Measurements from ENCODE around the gene XXYLT1.
A peak's percentile ranks its signal among the peaks of the same experiment; 100 is the strongest.
"Not testable (repeated sequence)": the region's sequence is repeated elsewhere in the genome, so short reads cannot be mapped to it uniquely, and the experiment has no call there.

Gene XXYLT1

DNA sequence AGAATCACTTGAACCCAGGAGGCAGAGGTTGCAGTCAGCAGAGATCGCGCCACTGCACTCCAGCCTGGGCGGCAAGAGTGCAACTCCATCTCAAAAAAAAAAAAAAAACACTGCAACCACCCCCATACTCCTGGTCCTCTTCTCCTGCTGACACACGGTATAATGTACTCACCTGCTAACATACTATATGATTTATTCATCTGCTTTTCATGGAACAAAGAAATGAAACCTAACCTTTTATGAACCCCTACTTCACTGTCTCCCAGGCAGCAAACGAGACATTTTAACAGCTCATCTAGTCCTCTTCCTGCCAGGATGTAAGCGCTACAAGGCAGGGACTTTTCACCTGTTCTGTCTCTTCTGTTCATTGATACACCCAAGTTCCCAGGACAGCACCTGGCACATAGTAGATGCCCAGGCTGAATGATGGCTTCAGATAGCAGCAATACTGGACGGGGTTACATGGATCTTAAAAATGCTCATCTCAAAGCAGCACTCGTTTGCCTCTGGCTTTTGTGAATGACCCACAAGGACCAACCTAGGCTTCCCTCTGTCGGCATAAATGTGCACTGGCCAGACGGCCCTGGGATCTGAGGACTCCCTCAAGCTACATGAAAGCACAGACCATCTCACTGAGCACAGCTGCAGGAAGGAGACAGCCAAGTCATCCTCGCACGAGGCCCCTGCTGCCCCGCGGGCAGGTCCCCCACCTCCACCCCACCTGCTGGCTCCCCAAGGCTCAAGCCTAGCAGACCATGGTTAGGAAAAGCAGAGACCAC, 20.3 kb downstream of the XXYLT1 start:
- DNase-seq: peak; percentile 54

- no peak for DNase-seq
Observed at GRCh38 chr3:195249858-195250464, 21.0 kb downstream of the XXYLT1 start.

- DNase-seq: no peak
Observed at GRCh38 chr3:195249057-195249770, 21.7 kb downstream of the XXYLT1 start.

GRCh38 chr3:195248281-195248680, 22.7 kb downstream of the XXYLT1 start:
- no peak for DNase-seq

DNA sequence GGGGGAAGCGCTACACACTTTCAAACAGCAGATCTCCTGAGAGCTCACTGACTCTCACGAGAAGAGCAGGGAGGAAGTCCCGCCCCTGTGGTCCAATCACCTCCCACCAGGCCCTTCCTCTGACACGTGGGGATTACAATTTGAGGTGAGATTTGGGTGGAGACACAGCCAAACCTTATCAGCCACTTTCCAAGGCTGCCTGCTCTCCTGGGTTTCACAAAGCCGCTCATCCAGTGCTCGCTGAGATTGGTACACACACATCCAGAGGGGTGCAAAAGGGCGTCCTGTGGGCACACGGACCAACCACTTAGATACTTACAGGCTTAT, 23.1 kb downstream of the XXYLT1 start:
- DNase-seq: peak; percentile 30

GRCh38 chr3:195247086-195247862, 23.7 kb downstream of the XXYLT1 start:
- peak; percentile 46 for DNase-seq

GRCh38 chr3:195246581-195246995, 24.4 kb downstream of the XXYLT1 start:
- DNase-seq: peak; percentile 94

GRCh38 chr3:195245531-195245951, 25.4 kb downstream of the XXYLT1 start:
- DNase-seq: no peak

DNA sequence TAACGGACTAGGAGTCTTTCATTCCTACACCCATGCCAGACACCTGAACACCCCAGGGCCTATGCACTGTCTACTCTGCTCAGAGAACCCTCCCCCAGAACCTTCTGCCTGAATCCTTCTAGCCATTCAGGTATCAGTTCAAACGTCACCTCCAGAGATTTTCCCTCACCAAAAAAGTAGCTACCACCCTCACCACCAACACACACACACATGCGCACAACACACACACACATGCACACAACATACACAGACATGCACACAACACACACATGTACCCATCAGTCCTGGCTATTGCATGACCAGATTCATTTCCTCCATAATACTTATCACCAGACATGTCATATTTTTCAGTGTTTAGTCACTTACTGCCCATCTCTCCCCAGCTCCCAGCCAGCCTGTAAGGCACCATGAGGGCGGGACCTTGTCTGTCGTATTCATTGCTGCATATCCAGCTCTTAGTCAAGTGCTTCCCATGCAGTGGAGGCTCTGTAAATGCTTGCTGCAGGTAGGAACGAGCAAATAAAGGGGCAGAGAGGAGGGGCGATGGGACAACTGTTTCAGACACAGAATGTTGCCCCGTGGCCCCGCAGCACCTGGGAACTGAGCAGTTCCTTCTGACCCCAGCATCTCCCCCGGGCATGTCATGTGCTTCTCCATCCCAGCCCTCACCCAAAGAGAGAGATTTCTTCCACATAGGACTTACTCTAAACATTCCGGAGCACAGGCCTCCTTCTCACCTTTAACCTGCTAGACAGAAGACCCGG, 29.2 kb downstream of the XXYLT1 start:
- no peak for DNase-seq

DNA sequence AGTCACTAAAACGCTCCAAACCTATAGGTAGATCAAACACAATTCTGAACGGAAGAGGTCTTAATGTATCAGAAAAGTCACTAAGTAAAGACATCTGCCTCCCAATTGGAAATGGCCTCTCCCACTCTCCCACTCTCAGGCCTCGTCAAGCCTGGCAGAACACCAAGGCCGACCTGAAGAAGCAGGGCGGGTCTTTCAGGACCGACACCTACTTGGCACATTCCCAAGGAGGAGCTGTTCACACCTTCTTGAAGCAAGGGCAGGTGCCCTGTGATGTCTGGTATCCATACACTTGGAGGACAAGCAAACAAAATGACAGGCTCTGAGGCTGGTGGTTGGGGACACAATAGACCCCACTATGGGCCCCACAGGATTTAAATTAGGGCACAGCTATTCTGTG, 30.0 kb downstream of the XXYLT1 start:
- no peak for DNase-seq

DNA sequence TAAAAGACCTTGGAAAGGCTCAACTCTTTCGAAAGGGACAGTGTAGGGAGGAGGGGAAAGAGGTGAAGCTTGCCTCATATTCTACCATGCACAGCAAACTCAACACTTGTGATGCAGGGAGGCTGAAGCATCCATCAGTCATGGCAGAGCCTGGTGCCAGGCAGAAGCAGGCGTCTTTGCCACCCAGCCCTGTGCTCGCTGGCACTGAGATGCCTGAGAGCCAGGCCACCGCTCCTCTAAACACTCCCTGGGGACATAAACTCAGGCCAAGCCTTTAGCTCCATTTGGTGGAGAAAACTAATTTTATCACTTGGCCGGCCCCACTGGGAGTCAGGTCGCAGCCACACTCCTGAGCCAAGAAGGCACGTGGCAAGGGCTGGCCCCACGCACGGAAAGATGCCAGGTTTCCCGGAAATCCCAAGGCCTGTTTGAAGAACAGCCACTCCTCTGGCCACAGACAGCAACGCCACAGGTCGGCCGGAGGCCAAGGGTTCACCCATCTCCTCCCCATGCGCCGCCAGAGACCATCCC, 30.7 kb downstream of the XXYLT1 start:
- no peak for DNase-seq

- no peak for DNase-seq
Observed at GRCh38 chr3:195239121-195239520, 31.8 kb downstream of the XXYLT1 start.

DNA sequence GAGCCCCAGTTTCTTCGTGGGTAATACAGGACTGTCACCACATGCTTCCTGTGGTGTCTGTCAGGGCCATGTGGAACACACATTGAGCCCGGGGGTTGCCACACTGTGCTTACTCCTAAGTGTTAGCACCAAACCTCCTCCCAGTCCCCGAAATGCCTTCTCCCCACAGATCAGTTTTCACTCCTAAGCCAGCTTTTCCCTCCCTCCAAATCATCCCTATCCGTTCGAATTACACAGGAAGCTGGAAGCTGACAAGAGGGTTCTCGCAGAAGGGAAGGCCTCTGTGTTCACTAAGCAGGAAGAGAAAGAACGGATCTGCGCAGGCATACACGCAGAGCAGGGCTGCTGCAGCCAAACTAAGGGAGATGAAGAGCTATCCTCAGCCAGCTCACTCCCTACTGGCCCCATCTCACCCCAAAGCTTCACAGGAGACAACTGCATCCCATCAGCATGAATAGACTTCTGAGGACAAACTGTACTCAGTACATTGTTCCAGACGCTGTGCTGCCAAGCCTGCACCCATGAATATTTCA, 32.3 kb downstream of the XXYLT1 start:
- no peak for DNase-seq

DNA sequence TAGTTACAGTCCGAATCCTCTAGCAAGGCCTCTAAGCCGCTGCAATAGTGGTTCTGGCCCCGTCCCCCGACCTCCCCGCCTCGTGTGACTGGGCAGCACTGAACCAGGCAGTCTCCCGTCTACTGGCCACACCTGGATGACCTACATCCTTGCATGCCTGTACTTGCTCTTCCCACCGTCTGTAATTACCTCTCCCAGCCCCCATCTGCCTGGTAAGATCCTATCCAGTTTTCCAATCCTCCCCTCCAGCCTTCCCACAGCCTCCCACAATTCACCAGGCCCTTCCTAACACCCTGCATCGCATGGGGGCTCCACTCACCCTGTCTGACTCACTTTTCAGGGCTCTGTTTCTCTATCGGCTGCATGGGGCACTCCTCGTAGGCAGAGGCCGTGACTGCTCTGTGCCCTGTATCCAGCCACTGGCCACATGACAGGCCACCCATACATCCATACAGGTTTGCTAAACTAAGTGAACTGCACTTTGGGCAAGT, 32.8 kb downstream of the XXYLT1 start:
- DNase-seq: no peak

GRCh38 chr3:195236801-195237570, 34.0 kb downstream of the XXYLT1 start:
- DNase-seq: no peak

DNA sequence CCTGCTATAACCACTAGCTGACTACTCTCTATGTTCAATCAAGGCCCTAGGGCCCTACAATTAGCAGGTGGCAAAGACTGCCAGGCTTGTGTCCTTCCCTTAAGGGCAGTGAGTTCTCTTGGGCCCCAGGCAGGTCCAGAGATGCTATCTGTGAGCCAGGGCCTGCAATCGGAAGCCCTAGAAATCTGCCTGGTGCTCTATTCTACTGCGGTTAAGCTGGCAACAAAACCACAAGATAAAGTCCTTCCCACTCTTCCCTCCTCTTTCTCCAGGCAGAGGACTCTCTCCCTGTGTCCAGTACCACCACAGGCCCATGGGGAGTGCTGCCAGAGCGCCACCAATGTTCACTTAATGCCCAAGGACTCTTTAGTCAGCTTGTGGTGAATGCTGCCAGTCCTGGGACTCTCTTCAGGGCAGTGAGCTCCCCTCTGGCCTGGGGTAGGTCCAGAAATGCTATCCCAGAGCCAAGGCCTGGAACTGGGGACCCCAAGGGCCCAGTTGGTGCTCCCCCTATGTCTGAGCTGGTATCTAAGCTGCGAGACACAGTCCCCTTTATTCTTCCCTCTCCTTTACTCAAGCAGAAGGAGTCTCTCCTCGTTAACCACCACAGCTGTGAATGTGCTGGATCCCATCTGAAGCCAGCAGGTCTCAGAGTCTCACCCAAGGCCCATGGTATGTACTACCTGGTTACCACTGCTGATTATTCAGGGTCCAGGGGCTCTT, 34.7 kb downstream of the XXYLT1 start:
- no peak for DNase-seq

- DNase-seq: no peak
Observed at GRCh38 chr3:195230244-195230643, 40.7 kb downstream of the XXYLT1 start.

GRCh38 chr3:195228886-195229285, 42.1 kb downstream of the XXYLT1 start:
- DNase-seq: not testable (repeated sequence)

- no peak for DNase-seq
Observed at GRCh38 chr3:195227871-195228270, 43.1 kb downstream of the XXYLT1 start.

DNA sequence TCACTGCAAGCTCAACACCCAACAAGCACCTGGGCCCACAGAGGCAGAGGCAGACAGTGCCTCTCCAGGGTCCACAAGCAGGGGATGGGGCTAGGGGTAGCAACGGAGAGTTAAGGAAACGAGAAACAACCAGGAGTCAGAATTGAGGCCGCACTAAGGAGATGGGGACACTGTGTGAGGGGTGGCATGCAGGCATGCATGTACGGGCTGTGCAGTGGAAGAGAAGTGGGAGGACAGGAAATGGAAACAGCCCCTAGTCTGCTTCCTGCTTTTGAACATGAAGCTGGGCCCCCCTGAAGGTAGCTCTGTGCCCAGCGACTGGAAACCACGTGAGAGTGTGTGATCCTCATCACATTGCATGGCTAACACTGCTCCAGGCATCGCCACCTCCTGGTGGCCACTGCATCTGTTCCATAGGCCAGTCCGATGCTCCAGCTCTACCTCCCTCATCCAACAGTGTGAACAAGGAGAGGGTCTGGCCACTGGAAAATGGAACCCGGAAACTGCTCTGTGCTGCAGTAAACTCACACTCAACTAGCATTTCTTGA, 44.0 kb downstream of the XXYLT1 start:
- no peak for DNase-seq

All from DMS 273 treated with DMSO at 0.1 percent for 48 hours (cell line).